IMR-90 (cell line): ENCODE results near the gene SMAD2.

ENCODE experiments used
- BHLHE40 ChIP-seq: fragments of 150-350 bp; IDR thresholded peaks from 2 replicates; pipeline ENCODE4 v1.6.1; 2016; ENCODE audit warnings: mild to moderate bottlenecking, low read depth, low read length
- CHD1 ChIP-seq: IDR thresholded peaks from 2 replicates; pipeline ENCODE4 v1.6.1; 2012; ENCODE audit warnings: low read depth, low read length, improper control_type of control experiment
- FOS ChIP-seq: fragments of 150-350 bp; IDR thresholded peaks from 2 replicates; pipeline ENCODE4 v1.6.1; 2016; ENCODE audit warnings: low read depth, low read length
- MXI1 ChIP-seq: IDR thresholded peaks from 2 replicates; pipeline ENCODE4 v1.6.1; 2012; ENCODE audit warnings: low read depth, mild to moderate bottlenecking, low read length, moderate library complexity, borderline replicate concordance
- POLR2A ChIP-seq: IDR thresholded peaks from 2 replicates; pipeline ENCODE4 v1.6.1; 2012; ENCODE audit warnings: mild to moderate bottlenecking, low read depth, low read length
- RAD21 ChIP-seq: IDR thresholded peaks from 2 replicates; pipeline ENCODE4 v1.6.1; 2012; ENCODE audit warnings: low read length, improper control_type of control experiment
- USF2 ChIP-seq: fragments of 150-350 bp; IDR thresholded peaks from 2 replicates; pipeline ENCODE4 v1.6.1; 2017; ENCODE audit warnings: mild to moderate bottlenecking, antibody characterized with exemption, low read length, low read depth
- TF ChIP-seq, protein P1 (sequence below): conservative IDR thresholded peaks from 2 replicates; pipeline ENCODE4 v1.5.1; 2012; ENCODE audit warnings: mild to moderate bottlenecking, low read depth, low read length, improper control_type of control experiment
- TF ChIP-seq, protein P2 (sequence below): fragments of 150-350 bp; IDR thresholded peaks from 2 replicates; pipeline ENCODE4 v1.6.1; 2016; ENCODE audit warnings: low read depth, mild to moderate bottlenecking, low read length, moderate library complexity, borderline replicate concordance

DNA sequence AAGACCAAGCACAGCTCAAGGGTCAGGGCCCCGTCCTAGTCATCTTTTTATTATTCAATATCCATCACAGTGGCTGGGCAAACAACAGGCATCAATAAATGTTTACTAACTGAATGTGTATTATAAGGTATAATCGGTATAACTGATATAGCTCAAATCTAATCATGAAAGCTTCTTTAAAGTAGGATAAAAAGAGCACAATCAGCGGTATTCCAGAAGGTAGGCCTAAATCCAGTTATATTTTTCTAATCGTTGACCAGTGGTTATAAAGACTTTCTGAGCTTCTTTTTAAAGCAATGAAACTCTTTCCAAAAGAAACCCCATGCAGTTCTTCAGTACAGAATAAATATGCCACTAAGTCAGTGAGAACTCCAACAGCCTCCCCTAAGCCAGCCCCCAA lies 92.1 kb downstream of the SMAD2 start:
- TF ChIP-seq, protein P1, sequence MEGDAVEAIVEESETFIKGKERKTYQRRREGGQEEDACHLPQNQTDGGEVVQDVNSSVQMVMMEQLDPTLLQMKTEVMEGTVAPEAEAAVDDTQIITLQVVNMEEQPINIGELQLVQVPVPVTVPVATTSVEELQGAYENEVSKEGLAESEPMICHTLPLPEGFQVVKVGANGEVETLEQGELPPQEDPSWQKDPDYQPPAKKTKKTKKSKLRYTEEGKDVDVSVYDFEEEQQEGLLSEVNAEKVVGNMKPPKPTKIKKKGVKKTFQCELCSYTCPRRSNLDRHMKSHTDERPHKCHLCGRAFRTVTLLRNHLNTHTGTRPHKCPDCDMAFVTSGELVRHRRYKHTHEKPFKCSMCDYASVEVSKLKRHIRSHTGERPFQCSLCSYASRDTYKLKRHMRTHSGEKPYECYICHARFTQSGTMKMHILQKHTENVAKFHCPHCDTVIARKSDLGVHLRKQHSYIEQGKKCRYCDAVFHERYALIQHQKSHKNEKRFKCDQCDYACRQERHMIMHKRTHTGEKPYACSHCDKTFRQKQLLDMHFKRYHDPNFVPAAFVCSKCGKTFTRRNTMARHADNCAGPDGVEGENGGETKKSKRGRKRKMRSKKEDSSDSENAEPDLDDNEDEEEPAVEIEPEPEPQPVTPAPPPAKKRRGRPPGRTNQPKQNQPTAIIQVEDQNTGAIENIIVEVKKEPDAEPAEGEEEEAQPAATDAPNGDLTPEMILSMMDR, result no peak
- TF ChIP-seq BHLHE40 (no peak), FOS (no peak), POLR2A (no peak), RAD21 (no peak), MXI1 (no peak), CHD1 (no peak), USF2 (no peak)
- TF ChIP-seq, protein P2, sequence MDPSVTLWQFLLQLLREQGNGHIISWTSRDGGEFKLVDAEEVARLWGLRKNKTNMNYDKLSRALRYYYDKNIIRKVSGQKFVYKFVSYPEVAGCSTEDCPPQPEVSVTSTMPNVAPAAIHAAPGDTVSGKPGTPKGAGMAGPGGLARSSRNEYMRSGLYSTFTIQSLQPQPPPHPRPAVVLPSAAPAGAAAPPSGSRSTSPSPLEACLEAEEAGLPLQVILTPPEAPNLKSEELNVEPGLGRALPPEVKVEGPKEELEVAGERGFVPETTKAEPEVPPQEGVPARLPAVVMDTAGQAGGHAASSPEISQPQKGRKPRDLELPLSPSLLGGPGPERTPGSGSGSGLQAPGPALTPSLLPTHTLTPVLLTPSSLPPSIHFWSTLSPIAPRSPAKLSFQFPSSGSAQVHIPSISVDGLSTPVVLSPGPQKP, result no peak
